ENCODE results near the gene PSAPL1. TPM values are rescaled to one million over a fixed set of nuclear protein-coding genes. Genes with fewer than 3 reads are reported as not detected.

PSAPL1 gene
- total RNA-seq, 1 experiment from 2014 or later: not detected

- H3K4me1 ChIP-seq (ENCODE audit: control insufficient read depth, insufficient read depth, low read length): no peaks in the 10 kb centered on the region
- intact Hi-C loops (cut with micrococcal nuclease; ENCODE audit: unreplicated experiment) (no loop called here), in situ Hi-C loops (cut with HindIII; ENCODE audit: low pct_unique_long_range_greater_than_20kb, low sequenced_read_pairs) (no loop called here)
- H3K36me3 ChIP-seq (ENCODE audit: control insufficient read depth, insufficient read depth, low read length): no peaks in the 10 kb centered on the region
- TF ChIP-seq, protein P1, sequence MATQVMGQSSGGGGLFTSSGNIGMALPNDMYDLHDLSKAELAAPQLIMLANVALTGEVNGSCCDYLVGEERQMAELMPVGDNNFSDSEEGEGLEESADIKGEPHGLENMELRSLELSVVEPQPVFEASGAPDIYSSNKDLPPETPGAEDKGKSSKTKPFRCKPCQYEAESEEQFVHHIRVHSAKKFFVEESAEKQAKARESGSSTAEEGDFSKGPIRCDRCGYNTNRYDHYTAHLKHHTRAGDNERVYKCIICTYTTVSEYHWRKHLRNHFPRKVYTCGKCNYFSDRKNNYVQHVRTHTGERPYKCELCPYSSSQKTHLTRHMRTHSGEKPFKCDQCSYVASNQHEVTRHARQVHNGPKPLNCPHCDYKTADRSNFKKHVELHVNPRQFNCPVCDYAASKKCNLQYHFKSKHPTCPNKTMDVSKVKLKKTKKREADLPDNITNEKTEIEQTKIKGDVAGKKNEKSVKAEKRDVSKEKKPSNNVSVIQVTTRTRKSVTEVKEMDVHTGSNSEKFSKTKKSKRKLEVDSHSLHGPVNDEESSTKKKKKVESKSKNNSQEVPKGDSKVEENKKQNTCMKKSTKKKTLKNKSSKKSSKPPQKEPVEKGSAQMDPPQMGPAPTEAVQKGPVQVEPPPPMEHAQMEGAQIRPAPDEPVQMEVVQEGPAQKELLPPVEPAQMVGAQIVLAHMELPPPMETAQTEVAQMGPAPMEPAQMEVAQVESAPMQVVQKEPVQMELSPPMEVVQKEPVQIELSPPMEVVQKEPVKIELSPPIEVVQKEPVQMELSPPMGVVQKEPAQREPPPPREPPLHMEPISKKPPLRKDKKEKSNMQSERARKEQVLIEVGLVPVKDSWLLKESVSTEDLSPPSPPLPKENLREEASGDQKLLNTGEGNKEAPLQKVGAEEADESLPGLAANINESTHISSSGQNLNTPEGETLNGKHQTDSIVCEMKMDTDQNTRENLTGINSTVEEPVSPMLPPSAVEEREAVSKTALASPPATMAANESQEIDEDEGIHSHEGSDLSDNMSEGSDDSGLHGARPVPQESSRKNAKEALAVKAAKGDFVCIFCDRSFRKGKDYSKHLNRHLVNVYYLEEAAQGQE (IDR thresholded peaks at IDR 0.05; ENCODE audit: insufficient read depth in 1 of 2, low read depth in 2 of 2, low read length in 1 of 2): no peak
- no peak for TF ChIP-seq TCF7L2 (IDR thresholded peaks at IDR 0.05; ENCODE audit: low read depth, low read length)
- TF ChIP-seq POLR2AphosphoS5 (IDR thresholded peaks at IDR 0.05; ENCODE audit: low read depth, low read length): no peak
- no peak for TF ChIP-seq CTCF (IDR thresholded peaks at IDR 0.05)
- no peak for TF ChIP-seq SIN3A (IDR thresholded peaks at IDR 0.05; ENCODE audit: borderline replicate concordance, insufficient read depth, low read depth, low read length)
- ChIA-PET CTCF (no interaction called here), POLR2A (no interaction called here)
- ATAC-seq (no peak), DNase-seq (ENCODE audit: low read depth, low spot score) (no peak)
- H3K4me3 ChIP-seq (ENCODE audit: low read depth in 2 of 2, low read length in 2 of 2): no peak overlapping the region
- H3K9me3 ChIP-seq (ENCODE audit: control insufficient read depth, insufficient read depth, low read depth, low read length): no peaks in the 10 kb centered on the region
- BruUV-seq (replicated peaks): no TSS peak
- H3K27ac ChIP-seq (ENCODE audit: low read length): no peak overlapping the region
- peaks cover 2% of the 10 kb centered on the region; the same call in 1 of the 2 replicates for H3K27me3 ChIP-seq (ENCODE audit: control insufficient read depth, insufficient read depth, low read length)
Measured at GRCh38 chr4:7395645-7396044, 39.1 kb downstream of the PSAPL1 start.

- TF ChIP-seq TCF7L2 (IDR thresholded peaks at IDR 0.05; ENCODE audit: low read depth, low read length) (no peak), POLR2AphosphoS5 (IDR thresholded peaks at IDR 0.05; ENCODE audit: low read depth, low read length) (no peak), SIN3A (IDR thresholded peaks at IDR 0.05; ENCODE audit: borderline replicate concordance, insufficient read depth, low read depth, low read length) (no peak), CTCF (IDR thresholded peaks at IDR 0.05) (no peak)
- TF ChIP-seq, protein P1 (IDR thresholded peaks at IDR 0.05; ENCODE audit: insufficient read depth in 1 of 2, low read depth in 2 of 2, low read length in 1 of 2): no peak
- no peaks in the 10 kb centered on the region for H3K36me3 ChIP-seq (ENCODE audit: control insufficient read depth, insufficient read depth, low read length)
- H3K27me3 ChIP-seq (ENCODE audit: control insufficient read depth, insufficient read depth, low read length): peaks cover 2% of the 10 kb centered on the region; the same call in 1 of the 2 replicates
- POLR2A ChIA-PET: interaction anchor here (0.6 kb wide), 1 partner anchor 17 kb away, joined by 3 read pairs; no protein-coding TSS in a partner anchor
- CTCF ChIA-PET: no interaction called here
- H3K27ac ChIP-seq (ENCODE audit: low read length): no peak overlapping the region
- no peaks in the 10 kb centered on the region for H3K4me1 ChIP-seq (ENCODE audit: control insufficient read depth, insufficient read depth, low read length)
- ATAC-seq: no peak
- intact Hi-C loops (cut with micrococcal nuclease; ENCODE audit: unreplicated experiment): no loop called here
- no peaks in the 10 kb centered on the region for H3K9me3 ChIP-seq (ENCODE audit: control insufficient read depth, insufficient read depth, low read depth, low read length)
- BruUV-seq (replicated peaks): no TSS peak
- in situ Hi-C loops (cut with HindIII; ENCODE audit: low pct_unique_long_range_greater_than_20kb, low sequenced_read_pairs): no loop called here
- DNase-seq (ENCODE audit: low read depth, low spot score): no peak
- H3K4me3 ChIP-seq (ENCODE audit: low read depth in 2 of 2, low read length in 2 of 2): no peak overlapping the region
Measured at GRCh38 chr4:7394681-7395451, 39.9 kb downstream of the PSAPL1 start.
